Left hindlimb (tissue), 1 donor: ENCODE data around the gene CSMD2.
"Not testable (repeated sequence)": the region's sequence is repeated elsewhere in the genome, so short reads cannot be mapped to it uniquely, and the experiment has no call there.

Source experiments
- DNase-seq: peaks from one replicate; pipeline ENCODE4 v3.0.0-alpha.2; 2018

CSMD2 gene

DNA sequence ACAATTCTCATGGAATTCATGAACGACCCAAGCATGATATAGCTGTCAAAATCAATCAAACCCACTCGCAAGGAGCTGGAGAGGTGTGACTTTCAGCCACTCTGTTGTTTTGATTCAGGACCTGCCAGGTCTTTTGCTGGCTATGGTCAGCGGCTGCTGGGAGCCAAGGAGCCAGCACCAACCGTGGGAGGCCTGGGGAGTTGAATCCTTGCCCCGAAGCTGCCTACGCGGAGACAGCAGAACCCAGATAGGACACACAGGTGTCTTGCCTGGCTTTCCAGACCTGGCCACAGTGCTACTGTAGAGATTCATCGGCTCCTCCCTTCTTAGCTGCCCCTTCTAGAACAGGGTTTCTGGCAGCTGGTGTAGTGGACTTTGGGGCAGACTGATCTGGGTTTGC is 649.9 kb downstream of the CSMD2 start:
- DNase-seq = no peak

DNA sequence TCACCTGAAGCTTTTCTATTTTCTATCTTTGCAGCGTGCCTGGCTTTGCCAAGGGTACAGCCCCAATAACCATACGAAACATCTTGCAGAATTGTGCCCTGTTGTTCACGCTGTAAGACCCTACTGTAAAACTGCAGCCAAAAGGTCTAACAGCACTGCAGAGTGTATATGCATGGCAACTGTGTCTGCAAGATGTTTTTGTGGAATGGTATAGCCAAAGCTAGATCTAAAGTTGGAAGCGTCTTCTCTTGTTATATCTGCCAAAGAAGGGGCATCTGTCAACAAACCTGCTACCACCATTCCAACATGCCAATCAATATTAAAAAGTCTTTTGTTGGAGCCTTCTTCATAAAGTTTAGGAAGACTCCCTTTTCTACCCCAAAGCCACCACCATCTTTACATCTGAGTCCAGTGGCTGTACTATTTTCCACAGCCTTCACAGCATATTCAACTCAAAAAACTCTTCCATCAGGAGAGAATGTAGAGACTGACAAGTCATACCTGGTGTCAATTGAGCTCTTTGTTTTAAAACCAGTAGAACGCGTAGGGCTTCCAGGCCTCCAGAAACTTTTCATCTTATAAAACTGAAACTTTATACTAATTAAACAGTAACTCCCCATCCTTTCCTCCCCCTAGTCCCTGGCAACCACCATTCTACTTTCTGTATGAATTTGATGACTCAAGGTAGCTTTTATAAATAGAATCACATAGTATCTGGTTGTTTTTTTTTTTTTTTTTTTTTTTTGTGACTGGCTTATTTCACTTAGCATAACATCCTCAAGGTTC is 652.6 kb downstream of the CSMD2 start:
- DNase-seq = no peak

DNA sequence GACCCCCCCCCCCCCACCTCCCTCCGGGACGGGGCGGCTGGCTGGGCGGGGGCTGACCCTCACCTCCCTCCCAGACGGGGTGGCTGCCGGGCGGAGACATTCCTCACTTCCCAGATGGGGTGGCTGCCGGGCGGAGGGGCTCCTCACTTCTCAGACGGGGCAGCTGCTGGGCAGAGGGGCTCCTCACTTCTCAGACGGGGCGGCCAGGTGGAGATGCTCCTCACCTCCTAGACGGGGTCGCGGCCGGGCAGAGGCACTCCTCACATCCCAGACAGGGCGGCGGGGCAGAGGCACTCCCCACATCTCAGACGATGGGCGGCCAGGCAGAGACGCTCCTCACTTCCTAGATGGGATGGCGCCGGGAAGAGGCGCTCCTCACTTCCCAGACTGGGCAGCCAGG is 655.8 kb downstream of the CSMD2 start:
- not testable (repeated sequence) for DNase-seq

DNA sequence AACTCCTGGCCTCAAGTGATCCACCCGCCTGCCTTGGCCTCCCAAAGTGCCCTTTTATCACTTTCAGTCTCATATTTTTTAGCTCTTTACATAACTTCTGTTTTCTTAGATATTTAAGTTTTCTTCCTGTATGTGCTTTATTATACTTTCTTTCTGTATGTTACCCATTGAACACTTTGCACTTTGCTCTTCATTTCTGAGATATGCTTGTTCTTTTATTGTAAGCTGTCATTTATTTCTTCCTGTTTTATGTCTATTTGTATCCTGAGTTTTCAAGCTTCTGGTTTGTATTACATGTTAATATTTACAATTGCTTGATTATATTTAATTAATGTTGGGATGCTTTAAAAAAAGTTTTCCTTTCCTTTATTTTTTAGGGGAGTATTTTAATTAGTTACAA is 656.9 kb downstream of the CSMD2 start:
- no peak for DNase-seq

DNA sequence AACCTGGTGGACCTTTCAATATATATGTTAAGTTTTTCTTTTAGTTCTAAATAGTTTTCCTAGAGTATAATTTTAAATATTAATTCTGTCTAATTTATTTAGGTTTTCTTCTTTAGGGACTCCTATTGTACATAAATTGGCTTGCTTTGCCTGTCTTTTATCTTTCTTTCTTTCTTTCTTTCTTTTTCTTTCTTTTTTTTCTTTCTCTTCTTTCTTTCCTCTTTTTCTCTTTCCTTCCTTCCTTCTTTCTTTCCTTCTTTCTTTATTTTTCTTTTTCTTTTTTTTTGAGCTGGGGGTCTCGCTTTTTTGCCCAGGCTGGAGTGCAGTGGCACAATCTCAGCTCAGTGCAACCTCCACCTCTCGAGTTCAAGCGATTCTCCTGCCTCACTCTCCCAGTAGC is 657.4 kb downstream of the CSMD2 start:
- no peak for DNase-seq

DNA sequence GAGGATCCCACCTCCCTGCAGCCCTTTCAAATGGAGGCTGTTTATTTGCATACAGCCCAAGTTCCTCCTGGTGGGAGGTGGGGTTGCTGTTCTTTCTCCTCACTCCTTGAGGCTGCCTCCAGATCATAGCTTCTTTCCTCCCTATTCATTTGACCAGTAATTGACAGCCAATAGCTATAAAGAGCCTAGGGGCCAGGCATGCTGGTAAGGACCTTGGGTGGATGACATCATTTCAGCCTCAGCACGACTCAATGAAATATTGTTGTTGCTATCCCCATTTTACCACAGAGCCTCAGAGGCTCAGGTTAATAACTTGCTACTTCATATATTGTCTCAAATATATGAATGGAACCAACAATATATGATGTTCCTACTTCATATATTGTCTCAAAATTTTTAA is 661.5 kb downstream of the CSMD2 start:
- no peak for DNase-seq

DNA sequence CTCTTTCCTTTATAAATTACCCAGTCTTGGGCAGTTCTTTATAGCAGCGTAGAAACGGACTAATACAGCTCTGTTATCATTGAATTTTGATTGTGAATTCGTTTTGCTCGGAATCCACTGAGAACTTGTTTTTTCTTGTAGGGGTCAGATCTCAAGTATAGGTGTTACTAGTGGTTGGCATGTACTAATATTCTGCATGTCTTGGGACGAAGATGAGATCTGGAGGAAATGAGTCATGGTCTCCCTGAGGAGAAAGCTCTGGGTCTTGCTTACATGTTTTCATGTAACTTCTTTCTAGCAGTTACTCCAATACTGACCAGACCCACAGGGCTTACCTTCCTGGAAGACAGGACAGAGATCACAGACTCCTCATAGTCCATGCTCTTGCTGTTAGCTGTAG is 662.3 kb downstream of the CSMD2 start:
- DNase-seq = no peak

DNA sequence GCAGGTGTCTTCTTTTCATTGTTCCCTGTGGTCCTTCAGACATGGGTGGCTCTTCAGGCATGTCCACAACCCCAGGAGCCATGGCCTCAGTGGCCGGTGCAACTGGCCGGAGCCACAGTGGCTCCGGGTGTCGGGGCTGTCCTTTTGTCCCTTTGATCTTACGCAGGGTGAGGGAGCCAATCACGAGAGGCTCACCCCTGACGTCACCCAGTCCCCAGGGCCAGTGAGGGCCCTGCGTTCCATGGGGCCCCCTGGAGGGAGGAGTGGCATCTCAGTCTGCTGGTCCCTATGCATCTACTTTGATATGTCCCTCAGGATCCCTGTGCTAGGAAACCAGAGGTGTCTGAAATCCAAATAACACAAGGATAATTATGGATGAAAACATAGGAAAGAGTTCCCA is 663.3 kb downstream of the CSMD2 start:
- DNase-seq = no peak

DNA sequence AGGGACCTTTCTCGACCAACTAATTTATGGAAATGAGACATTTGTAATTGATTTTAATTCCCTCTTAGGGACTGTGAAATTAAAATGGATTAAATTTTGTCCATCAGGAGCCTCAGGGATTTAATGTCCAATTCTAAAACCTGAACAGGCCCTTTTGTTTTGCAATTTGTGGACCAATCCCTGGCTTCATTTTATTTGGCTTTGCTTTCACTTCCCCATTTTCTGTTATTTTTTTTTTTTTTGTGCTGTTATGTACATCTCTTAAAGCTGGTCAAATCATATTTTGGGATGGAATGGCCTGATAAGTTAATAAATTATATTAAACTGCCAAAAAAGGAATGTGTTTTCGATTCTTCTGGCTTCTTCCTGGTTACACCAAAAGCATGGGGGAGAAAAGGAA is 663.7 kb downstream of the CSMD2 start:
- no peak for DNase-seq

DNA sequence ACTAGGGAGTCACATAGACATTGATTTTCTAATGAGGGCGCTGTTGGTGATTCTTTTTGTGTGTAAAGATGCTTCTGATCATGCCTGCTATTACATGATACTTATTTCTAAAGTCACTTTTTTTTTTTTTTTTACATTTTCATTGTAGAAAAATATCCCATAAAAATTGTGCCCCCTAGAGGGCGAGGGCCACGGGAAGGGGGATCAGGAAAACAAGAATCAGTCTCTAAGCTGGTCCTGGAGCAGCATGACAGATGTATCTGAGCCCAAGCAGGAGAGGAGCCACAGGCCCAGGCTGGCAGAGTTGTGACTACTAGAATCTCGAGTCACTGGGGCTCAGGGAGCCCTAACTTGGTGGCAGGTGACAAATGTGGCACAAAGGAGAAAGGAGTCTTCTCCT is 664.5 kb downstream of the CSMD2 start:
- DNase-seq = no peak

DNA sequence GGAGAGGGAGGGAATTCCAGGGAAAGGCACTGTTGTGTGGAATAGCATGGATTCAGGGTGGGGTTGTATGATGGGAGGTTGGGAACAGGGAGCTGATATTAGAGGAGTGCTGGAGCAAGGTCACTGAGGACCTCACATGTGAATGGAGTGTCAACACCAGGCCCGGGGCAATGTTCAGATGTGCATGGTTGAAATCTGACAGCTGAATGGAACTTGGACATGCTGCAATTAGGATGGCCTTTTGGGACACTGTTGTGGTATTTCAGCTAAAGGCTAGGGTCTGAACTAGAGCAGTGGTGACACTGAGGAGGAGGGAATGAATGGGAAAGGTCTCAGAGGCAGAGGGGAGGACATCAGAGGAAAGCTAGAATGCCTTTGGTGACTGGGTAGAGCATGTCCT is 667.6 kb downstream of the CSMD2 start:
- no peak for DNase-seq

DNA sequence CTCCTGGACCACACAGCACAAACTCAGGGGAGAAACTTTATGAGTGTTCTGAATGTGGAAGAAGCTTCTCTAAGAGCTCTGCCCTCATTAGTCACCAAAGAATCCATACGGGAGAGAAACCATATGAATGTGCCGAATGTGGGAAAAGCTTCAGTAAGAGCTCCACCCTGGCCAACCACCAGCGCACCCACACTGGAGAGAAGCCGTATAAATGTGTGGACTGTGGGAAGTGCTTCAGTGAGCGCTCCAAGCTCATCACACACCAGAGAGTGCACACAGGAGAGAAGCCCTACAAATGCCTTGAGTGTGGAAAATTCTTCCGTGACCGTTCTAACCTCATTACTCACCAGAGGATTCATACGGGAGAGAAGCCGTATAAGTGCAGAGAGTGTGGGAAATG is 670.1 kb downstream of the CSMD2 start:
- no peak for DNase-seq

DNA sequence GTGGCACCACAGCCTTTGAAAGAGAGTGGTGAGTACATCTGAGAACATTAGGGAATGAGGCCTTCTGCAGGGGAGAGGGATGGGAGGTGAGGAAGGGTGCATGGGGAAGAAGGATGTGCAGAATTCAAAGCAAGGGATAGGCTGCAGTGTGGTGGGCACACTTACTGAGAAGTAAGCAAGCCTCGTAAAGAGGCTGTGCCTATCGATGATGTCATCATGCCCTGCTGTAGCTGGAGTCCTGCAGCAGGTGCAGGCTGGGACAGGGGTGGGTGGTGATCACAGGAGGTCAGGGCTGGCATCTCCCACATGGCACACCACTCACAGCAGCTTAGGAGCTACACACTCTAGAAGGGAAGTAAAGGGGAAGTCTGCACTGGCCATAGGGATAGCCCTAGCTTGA is 676.4 kb downstream of the CSMD2 start:
- DNase-seq = no peak

DNA sequence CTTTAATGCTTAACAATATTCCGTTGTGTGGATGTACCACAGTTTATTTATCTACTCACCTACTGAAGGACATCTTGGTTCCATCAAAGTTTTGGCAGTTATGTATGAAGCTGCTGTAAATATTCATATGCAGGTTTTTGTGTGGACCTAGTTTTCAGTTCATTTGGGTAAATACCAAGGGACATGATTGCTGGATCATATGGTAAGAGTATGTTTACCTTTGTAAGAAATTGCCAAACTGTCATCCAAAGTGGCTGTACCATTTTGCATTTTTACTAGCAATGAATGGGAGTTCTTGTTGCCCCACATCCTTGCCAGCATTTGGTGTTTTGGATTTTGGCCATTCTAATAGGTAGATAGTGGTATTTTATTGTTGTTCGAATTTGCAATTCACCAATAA is 682.6 kb downstream of the CSMD2 start:
- DNase-seq = no peak

DNA sequence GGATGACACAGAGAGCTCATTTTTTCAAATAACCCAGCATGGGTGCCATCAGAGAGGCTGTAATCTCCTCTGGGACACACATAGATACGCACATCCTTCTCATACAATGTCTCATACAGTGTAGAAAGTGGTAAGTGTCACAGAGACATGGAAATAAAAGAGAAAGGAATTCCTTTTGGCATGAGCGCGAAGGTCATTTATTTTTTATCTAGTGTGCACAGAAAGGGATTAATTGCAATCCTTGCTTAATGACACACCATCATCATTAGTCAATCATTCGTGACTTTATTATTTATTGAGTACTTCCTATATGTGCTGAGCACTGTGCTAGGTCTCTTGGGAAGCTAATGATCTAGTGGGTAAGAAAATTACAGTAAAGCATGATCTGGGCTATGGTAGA is 687.6 kb downstream of the CSMD2 start:
- DNase-seq = no peak

DNA sequence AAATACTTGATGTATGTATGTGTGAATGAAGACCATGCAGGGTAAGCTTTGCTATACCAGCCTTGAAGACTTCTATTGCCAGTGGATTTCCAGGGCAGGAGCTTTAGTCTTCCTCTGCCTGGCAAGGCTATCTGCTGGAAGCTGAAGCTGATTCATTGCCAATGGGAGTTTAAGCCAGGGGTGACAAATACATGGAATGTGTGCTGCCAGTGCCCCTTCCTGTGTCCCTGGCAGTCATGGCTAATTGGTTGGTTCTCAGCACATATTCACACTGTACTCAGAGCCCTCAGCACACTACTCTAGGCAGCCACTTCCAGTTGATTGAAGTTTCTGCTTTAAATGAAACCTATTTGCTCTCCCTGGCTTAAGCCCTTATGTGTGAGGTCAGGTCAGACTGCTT is 691.1 kb downstream of the CSMD2 start:
- no peak for DNase-seq

DNA sequence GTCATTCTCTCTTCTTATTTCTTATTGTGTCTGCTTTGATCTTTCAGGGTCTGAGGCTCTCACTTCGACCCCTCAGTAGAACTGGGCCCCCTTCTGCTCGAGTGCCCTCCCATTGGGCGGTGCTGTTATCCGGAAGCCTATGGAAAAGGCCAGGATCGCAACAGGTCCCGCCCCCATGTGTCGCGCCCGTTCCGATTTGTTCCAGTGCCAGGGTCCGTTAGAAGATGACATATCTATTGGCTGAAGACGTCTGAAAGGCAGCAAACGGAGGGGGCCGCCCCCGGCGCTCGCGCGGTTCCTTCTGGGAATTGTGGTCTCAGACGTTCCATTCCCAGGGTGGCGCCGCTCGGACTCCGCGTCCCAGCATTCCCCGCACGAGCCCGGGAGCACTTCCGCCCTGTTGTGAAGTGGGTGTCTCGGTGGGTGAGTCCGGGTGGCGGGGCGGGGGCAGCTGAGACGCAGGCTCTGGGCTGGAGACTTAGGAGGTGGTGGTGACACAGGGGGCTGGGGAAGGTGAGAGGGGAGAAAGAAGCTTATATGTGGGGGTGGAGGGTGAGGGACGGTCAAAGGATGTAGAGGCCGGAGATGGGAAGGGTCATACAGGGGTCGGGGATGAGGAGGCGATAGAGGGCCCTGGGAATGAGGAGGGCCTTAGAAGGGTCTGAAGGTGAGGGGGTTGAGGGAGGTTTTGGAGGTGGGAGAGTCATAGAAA is 692.6 kb downstream of the CSMD2 start, which contains the start of gene ZSCAN20:
Gene ZSCAN20, plus strand, starts transcription at position 377 of the 712 bp plus-strand sequence. CDS start 6,644 bp downstream, outside the sequence.
- DNase-seq = peak; percentile 99

DNA sequence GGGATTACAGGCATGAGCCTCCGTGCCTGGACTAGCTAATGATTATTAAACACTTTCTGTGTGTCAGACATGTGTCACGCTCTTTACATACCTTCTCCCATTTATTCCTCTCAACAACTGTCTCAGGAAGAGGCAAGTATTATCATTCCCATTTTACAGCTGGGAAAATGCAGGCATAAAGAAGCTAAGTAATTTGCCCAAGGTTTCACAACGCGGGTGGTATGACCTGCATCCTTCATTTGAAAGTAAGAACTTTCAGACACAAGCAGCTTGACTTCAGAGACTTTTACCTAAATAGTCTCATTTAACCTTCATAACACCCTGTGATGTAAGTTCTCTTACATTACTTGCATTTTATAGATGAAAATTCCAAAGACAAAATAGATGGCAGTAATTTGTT is 693.6 kb downstream of the CSMD2 start:
- no peak for DNase-seq

DNA sequence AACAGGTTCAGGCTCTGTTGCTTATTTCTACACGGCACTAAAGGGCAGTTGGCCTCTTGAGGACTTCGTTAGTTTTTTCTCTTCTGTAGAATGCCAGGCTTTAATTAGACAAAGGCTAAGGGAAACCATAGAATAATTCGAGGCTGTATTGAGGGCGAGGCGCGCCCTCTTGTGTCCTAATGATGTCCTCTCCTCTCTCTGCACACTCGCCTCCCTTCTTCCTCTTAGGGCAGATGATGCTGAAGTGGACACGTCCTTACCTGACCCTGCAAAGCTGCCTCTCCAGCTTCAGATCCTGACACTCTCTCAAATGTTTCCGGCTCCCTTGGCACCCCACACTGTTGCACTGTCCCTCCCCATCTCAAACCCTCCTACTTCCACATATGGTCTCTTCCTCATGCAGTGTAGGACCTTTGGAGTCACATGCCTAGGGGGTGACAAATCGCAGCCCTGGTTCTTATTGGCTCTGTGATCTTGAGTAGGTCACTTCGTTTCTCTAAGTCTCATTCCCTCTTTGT is 694.5 kb downstream of the CSMD2 start:
- DNase-seq = peak; percentile 76

DNA sequence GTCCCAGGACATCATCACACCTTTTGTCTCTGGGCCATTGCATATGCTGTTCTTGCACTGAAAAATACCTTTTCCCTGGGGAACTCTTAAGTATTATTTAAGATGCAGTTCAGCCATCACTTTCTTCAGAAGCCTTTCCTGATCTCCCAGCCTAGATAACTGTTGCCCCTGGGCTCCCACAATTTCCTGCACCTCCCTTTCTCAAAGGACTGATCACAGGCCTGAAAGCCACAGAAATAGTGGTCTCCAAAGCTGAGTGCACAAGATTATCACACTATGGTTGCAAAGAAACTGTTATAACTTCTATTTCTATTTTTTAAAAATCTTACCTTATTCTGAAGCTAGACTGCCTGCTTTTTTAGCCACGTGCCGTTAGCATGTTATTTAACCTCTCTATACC is 695.3 kb downstream of the CSMD2 start:
- DNase-seq = no peak

DNA sequence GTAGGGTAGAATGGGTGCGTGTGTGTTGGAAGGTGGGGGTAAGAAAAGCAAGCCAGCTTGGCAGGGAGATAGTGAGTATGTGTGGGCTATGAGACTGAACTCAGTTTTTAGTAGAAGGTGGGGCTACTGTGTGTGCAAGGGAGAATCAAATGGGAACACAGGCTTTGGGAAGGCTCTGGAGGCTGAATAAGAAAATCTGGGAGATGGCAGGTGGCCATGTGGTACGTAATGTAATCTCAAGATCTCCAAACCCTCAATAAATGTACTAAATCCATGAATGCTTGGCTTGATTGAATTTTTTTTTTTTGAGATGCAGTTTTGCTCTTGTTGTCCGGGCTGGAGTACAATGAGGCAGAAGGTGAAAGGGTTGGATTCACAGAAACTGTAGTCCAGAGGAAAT is 696.1 kb downstream of the CSMD2 start:
- no peak for DNase-seq

DNA sequence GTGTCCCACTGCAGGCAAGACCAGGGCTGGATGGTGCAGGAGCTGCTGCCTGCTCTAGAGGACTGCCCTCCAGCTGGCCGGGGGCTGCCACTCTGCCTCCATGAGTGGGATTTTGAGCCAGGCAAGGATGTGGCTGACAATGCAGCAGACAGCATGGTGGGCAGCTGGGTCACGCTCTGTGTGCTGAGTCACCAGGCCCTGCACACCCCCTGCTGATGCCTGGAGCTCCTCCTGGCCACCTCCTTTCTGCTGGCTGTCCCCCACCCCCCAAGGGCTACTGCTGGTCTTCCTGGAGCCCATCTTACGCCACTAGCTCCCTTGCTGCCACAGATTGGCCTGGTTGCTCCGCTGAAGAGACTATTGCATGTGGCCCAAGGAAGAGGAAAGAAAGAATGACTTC is 696.5 kb downstream of the CSMD2 start:
- no peak for DNase-seq

DNA sequence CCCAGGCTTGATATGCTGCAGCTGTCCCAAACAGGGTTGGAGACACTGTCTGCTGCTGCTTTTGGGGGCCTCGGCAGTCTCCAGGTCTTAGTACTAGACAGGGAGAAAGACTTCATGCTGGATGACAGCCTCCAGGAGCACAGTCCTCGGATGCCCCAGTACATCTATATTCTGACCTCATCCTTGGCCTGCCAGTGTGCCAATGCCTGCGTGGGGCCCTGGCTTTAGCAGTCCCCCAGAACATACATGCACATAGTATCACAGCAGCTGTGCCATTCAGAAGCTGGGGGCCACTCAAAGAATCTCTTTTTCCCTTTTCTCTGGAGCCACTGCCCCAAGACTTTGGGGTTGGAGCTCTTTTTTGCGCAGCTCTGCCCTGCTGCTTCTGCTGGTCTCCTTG is 697.0 kb downstream of the CSMD2 start:
- no peak for DNase-seq

DNA sequence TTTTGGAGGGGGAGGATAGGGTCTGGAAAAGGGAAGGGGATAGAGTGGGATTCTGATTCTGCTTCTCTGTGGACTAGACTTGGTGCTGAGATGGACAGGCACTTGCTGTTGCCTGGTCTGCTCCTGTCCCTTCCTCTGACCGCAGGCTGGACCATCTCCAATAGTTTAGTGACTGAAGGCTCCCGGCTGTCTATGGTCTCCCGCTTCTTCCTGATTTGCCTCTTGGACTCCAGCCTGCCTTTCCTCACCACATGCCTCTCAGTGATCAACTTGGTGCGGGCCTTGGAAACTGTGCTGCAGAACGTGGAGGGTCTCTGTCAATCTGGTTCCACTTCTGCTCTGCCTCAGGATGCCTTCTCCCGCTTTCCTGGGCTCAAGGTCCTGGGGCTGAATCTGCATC is 698.9 kb downstream of the CSMD2 start:
- DNase-seq = no peak
